Endometrial microvascular endothelial cells (primary cell): ENCODE data around the gene ZFHX3. TPM values are rescaled to one million over a fixed set of nuclear protein-coding genes. Genes with fewer than 3 reads are reported as not detected.

Experiments
- in situ Hi-C: cut with HindIII; loops from 2 replicates; pipeline ENCODE4 v1.10.0; 2017; ENCODE audit warnings: low sequenced_read_pairs, low pct_unique_long_range_greater_than_20kb; ENCODE audit errors: inconsistent ontology term
- total RNA-seq: library from RNA; depleted of rRNA; stranded (reverse); fragments of >200 nt; gene quantifications from one replicate; pipeline ENCODE4 v1.2.3, GENCODE V29; 2015; ENCODE audit errors: inconsistent ontology term

The ZFHX3 gene
- total RNA-seq, 1 donor from 2014 or later: 2.1 TPM

GRCh38 chr16:73071131-73071940, 23.4 kb upstream of the ZFHX3 start:
- in situ Hi-C loops: no loop called here

- in situ Hi-C loops: no loop called here
These were observed 21.8 kb upstream of the ZFHX3 start for GRCh38 chr16:73069581-73070262.

- in situ Hi-C loops: no loop called here
These were observed 20.8 kb upstream of the ZFHX3 start for GRCh38 chr16:73068541-73069401.

- in situ Hi-C loops: no loop called here
These were observed 20.0 kb upstream of the ZFHX3 start for GRCh38 chr16:73067671-73068540.

- in situ Hi-C loops: no loop called here
These were observed 19.2 kb upstream of the ZFHX3 start for GRCh38 chr16:73066927-73067670.

GRCh38 chr16:73066331-73066926, 18.5 kb upstream of the ZFHX3 start:
- in situ Hi-C loops: no loop called here

GRCh38 chr16:73065632-73066330, 17.9 kb upstream of the ZFHX3 start:
- in situ Hi-C loops: no loop called here

- in situ Hi-C loops: no loop called here
These were observed 17.1 kb upstream of the ZFHX3 start for GRCh38 chr16:73064994-73065545.

- in situ Hi-C loops: no loop called here
These were observed 16.5 kb upstream of the ZFHX3 start for GRCh38 chr16:73064212-73064993.

- in situ Hi-C loops: no loop called here
These were observed 15.9 kb upstream of the ZFHX3 start for GRCh38 chr16:73063854-73064211.

GRCh38 chr16:73062743-73063733, 15.1 kb upstream of the ZFHX3 start:
- in situ Hi-C loops: no loop called here

- in situ Hi-C loops: no loop called here
These were observed 14.2 kb upstream of the ZFHX3 start for GRCh38 chr16:73062001-73062616.

- in situ Hi-C loops: no loop called here
These were observed 13.1 kb upstream of the ZFHX3 start for GRCh38 chr16:73060892-73061490.
